Osteocyte (in vitro differentiated cells): ENCODE measurements around the gene ETV3. TPM values are rescaled to one million over a fixed set of nuclear protein-coding genes. Genes with fewer than 3 reads are reported as not detected.

ENCODE experiments used
- DNase-seq: peaks from one replicate; pipeline ENCODE4 v3.0.0; 2021; ENCODE audit warnings: mixed read lengths; ENCODE audit not compliant: unreplicated experiment; ENCODE audit errors: extremely low spot score
- H3K27ac Mint-ChIP-seq: one replicate; pipeline ENCODE4 v1.8.0; 2021; ENCODE audit warnings: mild to moderate bottlenecking, mixed read lengths; ENCODE audit not compliant: unreplicated experiment
- H3K27me3 Mint-ChIP-seq: one replicate; pipeline ENCODE4 v1.8.0; 2021; ENCODE audit warnings: mixed read lengths; ENCODE audit not compliant: unreplicated experiment
- H3K36me3 Mint-ChIP-seq: one replicate; pipeline ENCODE4 v1.8.0; 2021; ENCODE audit warnings: mixed read lengths; ENCODE audit not compliant: unreplicated experiment
- H3K4me1 Mint-ChIP-seq: one replicate; pipeline ENCODE4 v1.8.0; 2021; ENCODE audit warnings: mixed read lengths; ENCODE audit not compliant: unreplicated experiment
- H3K4me3 Mint-ChIP-seq: one replicate; pipeline ENCODE4 v1.8.0; 2021; ENCODE audit warnings: mild to moderate bottlenecking, moderate library complexity, mixed read lengths; ENCODE audit not compliant: unreplicated experiment
- H3K9me3 Mint-ChIP-seq: one replicate; pipeline ENCODE4 v1.8.0; 2021; ENCODE audit warnings: mixed read lengths; ENCODE audit not compliant: unreplicated experiment
- CTCF ChIP-seq: fragments of 200-600 bp; sonication (generic); IDR thresholded peaks from 2 replicates; pipeline ENCODE4 v1.5.0; 2021; ENCODE audit warnings: antibody characterized with exemption, mild to moderate bottlenecking, moderate library complexity
- total RNA-seq: library from RNA; stranded (reverse); gene quantifications from 2 replicates; pipeline ENCODE4 v1.2.1, GENCODE V29; 2021

ETV3 gene
- total RNA-seq, 1 donor from 2014 or later: 28.5 TPM

- H3K9me3 Mint-ChIP-seq: no peaks in the 10 kb centered on the region
- H3K36me3 Mint-ChIP-seq: no peaks in the 10 kb centered on the region
- no peaks in the 10 kb centered on the region for H3K27me3 Mint-ChIP-seq
Measured at GRCh38 chr1:157098519-157098918, 39.7 kb downstream of the ETV3 start.

GRCh38 chr1:157097692-157098091 is 40.5 kb downstream of the ETV3 start:
- no peaks in the 10 kb centered on the region for H3K27me3 Mint-ChIP-seq
- no peaks in the 10 kb centered on the region for H3K36me3 Mint-ChIP-seq
- no peaks in the 10 kb centered on the region for H3K4me1 Mint-ChIP-seq
- no peaks in the 10 kb centered on the region for H3K9me3 Mint-ChIP-seq
- TF ChIP-seq CTCF: no peak
- DNase-seq: no peak
- no peak overlapping the region for H3K4me3 Mint-ChIP-seq
- no peak overlapping the region for H3K27ac Mint-ChIP-seq

More at GRCh38 chr1:157098519-157098918, 39.7 kb downstream of the ETV3 start:
- DNase-seq: no peak
- Mint-ChIP-seq H3K4me1 (no peaks in the 10 kb centered on the region), H3K27ac (no peak overlapping the region), H3K4me3 (no peak overlapping the region)
- no peak for TF ChIP-seq CTCF

- DNase-seq: no peak
- Mint-ChIP-seq H3K27ac (no peak overlapping the region), H3K4me3 (no peak overlapping the region), H3K9me3 (no peaks in the 10 kb centered on the region), H3K4me1 (no peaks in the 10 kb centered on the region), H3K27me3 (no peaks in the 10 kb centered on the region), H3K36me3 (no peaks in the 10 kb centered on the region)
- TF ChIP-seq CTCF: no peak
Measured at GRCh38 chr1:157096881-157097280, 41.3 kb downstream of the ETV3 start.

- Mint-ChIP-seq H3K9me3 (no peaks in the 10 kb centered on the region), H3K4me1 (peaks cover 1% of the 10 kb centered on the region), H3K4me3 (no peak overlapping the region), H3K27me3 (no peaks in the 10 kb centered on the region), H3K27ac (no peak overlapping the region), H3K36me3 (no peaks in the 10 kb centered on the region)
- DNase-seq: no peak
- TF ChIP-seq CTCF: no peak
Measured at GRCh38 chr1:157095551-157095950, 42.6 kb downstream of the ETV3 start.

- no peaks in the 10 kb centered on the region for H3K9me3 Mint-ChIP-seq
- no peak for DNase-seq
- no peak overlapping the region for H3K4me3 Mint-ChIP-seq
- TF ChIP-seq CTCF: no peak
- H3K4me1 Mint-ChIP-seq: peaks cover 6% of the 10 kb centered on the region
- no peak overlapping the region for H3K27ac Mint-ChIP-seq
- H3K27me3 Mint-ChIP-seq: peaks cover under 1% of the 10 kb centered on the region
- no peaks in the 10 kb centered on the region for H3K36me3 Mint-ChIP-seq
Measured at GRCh38 chr1:157095091-157095490, 43.1 kb downstream of the ETV3 start.
